Peyer's patch (tissue), 4 donors: Measurements from ENCODE around the gene ARHGAP19. TPM values are rescaled to one million over a fixed set of nuclear protein-coding genes. Genes with fewer than 3 reads are reported as not detected.

ENCODE experiments used
- DNase-seq, 3 donors: peaks; one replicate each; pipeline ENCODE4 v3.0.0-alpha.2; 2017 to 2019
- H3K27ac ChIP-seq, 4 donors: fragments of 200-600 bp; sonication (generic); one replicate each; pipeline ENCODE4 v1.5.1; 2016 to 2019
- H3K27me3 ChIP-seq, 2 donors: fragments of 200-600 bp; sonication (generic); one replicate each; pipeline ENCODE4 v1.5.1; 2019
- H3K36me3 ChIP-seq, 3 donors: fragments of 200-600 bp; sonication (generic); one replicate each; pipeline ENCODE4 v1.5.1; 2016 to 2019
- H3K4me1 ChIP-seq, 4 donors: fragments of 200-600 bp; sonication (generic); one replicate each; pipeline ENCODE4 v1.5.1; 2016 to 2019
- H3K4me3 ChIP-seq, 4 donors: fragments of 200-600 bp; sonication (generic); 1 replicate in 3 of 4; 2 replicates in 1 of 4; pipeline ENCODE4 v1.5.1; 2016 to 2019; ENCODE audit warnings: mild to moderate bottlenecking in 1 of 4
- H3K9me3 ChIP-seq, 4 donors: fragments of 200-600 bp; sonication (generic); one replicate each; pipeline ENCODE4 v1.5.1; 2016 to 2019; ENCODE audit warnings: mild to moderate bottlenecking in 1 of 4
- POLR2A ChIP-seq, 2 donors: fragments of 450-650 bp; IDR thresholded peaks; one replicate each; pipeline ENCODE4 v1.5.1; 2017; ENCODE audit warnings: antibody characterized with exemption in 2 of 2, mild to moderate bottlenecking in 2 of 2, moderate library complexity in 2 of 2
- total RNA-seq, 4 donors: library from RNA; depleted of rRNA; stranded (reverse); fragments of >200 nt; gene quantifications; one replicate each; pipeline ENCODE4 v1.1.0, GENCODE V29; 2016
- TF ChIP-seq, protein P1 (sequence below), 6 experiments: fragments of 450-650 bp in 4 of 6; fragments of 200-600 bp in 2 of 6; sonication (generic) in 1 of 6; IDR thresholded peaks; one replicate each; pipeline ENCODE4 v1.5.1; 2017 to 2019; ENCODE audit warnings: antibody characterized with exemption in 6 of 6, mild to moderate bottlenecking in 3 of 6, moderate library complexity in 1 of 6

ARHGAP19 gene
- total RNA-seq, 4 donors from 2014 or later: 4.9 to 28.9 (median 7.3) TPM

DNA sequence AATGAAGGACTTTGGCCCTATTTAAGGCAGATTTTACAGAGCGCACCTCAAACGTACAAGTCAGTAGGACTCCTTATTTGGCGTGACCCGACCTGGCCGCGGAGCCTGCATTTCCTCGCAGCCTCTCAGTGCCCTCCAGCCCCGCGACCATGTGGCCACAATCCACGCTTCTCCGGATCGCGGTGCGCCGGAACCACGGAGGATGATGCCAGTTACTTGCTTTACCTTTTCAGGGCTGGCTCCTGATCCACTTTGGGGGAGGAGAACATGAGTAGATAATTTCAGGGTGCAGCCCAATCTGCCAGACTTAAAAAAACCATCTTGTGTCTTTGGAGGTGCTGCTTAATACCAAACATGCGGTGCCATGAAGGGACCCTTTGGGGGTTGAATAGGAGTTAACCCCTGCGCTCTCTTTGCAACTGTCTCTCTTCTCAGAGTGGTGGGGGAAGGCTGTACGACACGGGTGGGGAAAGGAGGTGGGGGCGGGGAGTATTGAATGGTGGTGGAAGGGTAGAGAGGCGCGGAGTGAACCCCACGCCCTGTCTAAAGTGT is 28.1 kb upstream of the ARHGAP19 start:
- no peak for TF ChIP-seq POLR2A (IDR thresholded peaks at IDR 0.05)
- TF ChIP-seq, protein P1, sequence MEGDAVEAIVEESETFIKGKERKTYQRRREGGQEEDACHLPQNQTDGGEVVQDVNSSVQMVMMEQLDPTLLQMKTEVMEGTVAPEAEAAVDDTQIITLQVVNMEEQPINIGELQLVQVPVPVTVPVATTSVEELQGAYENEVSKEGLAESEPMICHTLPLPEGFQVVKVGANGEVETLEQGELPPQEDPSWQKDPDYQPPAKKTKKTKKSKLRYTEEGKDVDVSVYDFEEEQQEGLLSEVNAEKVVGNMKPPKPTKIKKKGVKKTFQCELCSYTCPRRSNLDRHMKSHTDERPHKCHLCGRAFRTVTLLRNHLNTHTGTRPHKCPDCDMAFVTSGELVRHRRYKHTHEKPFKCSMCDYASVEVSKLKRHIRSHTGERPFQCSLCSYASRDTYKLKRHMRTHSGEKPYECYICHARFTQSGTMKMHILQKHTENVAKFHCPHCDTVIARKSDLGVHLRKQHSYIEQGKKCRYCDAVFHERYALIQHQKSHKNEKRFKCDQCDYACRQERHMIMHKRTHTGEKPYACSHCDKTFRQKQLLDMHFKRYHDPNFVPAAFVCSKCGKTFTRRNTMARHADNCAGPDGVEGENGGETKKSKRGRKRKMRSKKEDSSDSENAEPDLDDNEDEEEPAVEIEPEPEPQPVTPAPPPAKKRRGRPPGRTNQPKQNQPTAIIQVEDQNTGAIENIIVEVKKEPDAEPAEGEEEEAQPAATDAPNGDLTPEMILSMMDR (IDR thresholded peaks at IDR 0.05): no peak
- Histone ChIP-seq H3K4me3 (peak overlapping the region; percentile 77 to 88 (median 83)), H3K9me3 (no peaks in the 10 kb centered on the region), H3K4me1 (peaks cover 0 to 28% (median 12%) of the 10 kb centered on the region in 4 donors), H3K36me3 (no peaks in the 10 kb centered on the region), H3K27me3 (no peaks in the 10 kb centered on the region), H3K27ac (peak overlapping the region; percentile 96 to 98 (median 97))
- peak; percentile 39 to 59 (median 56) for DNase-seq

DNA sequence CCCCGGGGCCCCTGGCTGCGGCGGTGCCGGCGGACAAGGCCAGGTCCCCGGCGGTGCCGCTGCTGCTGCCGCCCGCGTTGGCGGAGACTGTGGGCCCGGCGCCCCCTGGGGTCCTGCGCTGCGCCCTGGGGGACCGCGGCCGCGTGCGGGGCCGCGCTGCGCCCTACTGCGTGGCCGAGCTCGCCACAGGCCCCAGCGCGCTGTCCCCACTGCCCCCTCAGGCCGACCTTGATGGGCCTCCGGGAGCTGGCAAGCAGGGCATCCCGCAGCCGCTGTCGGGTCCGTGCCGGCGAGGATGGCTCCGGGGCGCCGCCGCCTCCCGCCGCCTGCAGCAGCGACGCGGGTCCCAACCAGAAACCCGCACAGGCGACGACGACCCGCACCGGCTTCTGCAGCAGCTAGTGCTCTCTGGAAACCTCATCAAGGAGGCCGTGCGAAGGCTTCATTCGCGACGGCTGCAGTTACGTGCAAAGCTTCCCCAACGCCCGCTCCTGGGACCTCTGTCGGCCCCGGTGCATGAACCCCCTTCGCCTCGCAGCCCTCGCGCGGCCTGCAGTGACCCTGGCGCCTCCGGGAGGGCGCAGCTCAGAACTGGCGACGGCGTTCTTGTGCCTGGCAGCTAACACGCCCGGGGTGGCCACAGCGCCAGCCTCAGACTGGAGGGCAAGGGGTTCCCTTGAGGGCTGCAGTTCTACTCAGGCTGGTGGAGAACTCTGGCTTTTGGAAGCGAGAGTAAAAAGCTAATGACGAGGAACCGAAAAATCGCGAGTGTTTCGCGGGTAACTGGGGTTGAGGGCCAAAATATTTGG is 27.4 kb upstream of the ARHGAP19 start:
- peak overlapping the region; percentile 96 to 98 (median 97) for H3K27ac ChIP-seq
- H3K4me1 ChIP-seq: peaks cover 0 to 28% (median 12%) of the 10 kb centered on the region in 4 donors
- no peaks in the 10 kb centered on the region for H3K27me3 ChIP-seq
- H3K36me3 ChIP-seq: no peaks in the 10 kb centered on the region
- H3K4me3 ChIP-seq: peak overlapping the region; percentile 77 to 88 (median 83)
- TF ChIP-seq POLR2A (IDR thresholded peaks at IDR 0.05): peak in 1 of 2 donors; percentile 18
- TF ChIP-seq, protein P1 (IDR thresholded peaks at IDR 0.05): peak in 1 of 6 experiments; percentile 19
- peak; percentile 77 to 88 (median 78) for DNase-seq
- H3K9me3 ChIP-seq: no peaks in the 10 kb centered on the region

DNA sequence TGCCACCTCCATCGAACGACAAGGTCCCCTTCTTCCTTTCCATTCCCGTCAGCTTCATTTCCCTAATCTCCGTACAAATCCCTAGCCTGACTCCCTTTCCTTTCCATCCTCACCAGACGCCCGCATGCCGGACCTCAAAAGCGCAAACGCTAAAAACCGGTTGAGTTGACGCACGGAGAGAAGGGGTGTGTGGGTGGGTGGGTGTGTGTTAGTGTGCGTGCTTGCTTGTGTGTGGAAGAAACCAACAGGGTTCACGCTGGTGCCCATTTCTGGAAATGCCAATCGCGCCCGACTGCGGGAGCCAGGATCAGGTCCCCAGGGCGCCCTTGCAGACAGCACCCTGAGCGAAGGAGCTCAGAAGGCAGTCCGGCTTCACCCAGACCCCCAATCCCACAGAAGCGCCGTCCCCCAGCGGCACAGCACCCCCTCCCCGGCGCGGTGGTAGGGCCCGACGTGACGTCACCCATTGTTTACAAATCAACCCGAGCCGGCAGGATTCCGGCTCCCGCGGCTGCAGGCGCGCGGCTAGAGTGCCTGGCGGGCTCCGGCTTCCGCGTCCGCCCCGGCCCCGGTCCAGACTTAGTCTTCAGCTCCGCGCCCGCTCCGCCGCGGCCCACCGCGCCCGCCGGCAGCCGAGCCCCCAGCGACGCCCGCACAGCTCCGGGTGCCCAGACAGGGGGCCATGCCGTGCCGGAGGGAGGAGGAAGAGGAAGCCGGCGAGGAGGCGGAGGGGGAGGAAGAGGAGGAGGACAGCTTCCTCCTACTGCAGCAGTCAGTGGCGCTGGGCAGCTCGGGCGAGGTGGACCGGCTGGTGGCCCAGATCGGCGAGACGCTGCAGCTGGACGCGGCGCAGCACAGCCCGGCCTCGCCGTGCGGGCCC is 26.6 kb upstream of the ARHGAP19 start, which contains the start of gene FRAT1:
FRAT1 (plus strand) TSS at position 500 of the 880 bp plus-strand sequence; CDS start at position 683, 183 bp downstream.
- Histone ChIP-seq H3K36me3 (no peaks in the 10 kb centered on the region), H3K27ac (peak within 1 kb of the TSS; percentile 96 to 98 (median 97)), H3K4me1 (peaks cover 0 to 28% (median 12%) of the 10 kb centered on the region in 4 donors), H3K4me3 (peak within 1 kb of the TSS; percentile 77 to 88 (median 83)), H3K27me3 (no peaks in the 10 kb centered on the region), H3K9me3 (no peaks in the 10 kb centered on the region)
- peak; percentile 86 to 93 for TF ChIP-seq POLR2A (IDR thresholded peaks at IDR 0.05)
- TF ChIP-seq, protein P1 (IDR thresholded peaks at IDR 0.05): peak in 1 of 6 experiments; percentile 4
- DNase-seq: peak; percentile 94 to 96 (median 94)

DNA sequence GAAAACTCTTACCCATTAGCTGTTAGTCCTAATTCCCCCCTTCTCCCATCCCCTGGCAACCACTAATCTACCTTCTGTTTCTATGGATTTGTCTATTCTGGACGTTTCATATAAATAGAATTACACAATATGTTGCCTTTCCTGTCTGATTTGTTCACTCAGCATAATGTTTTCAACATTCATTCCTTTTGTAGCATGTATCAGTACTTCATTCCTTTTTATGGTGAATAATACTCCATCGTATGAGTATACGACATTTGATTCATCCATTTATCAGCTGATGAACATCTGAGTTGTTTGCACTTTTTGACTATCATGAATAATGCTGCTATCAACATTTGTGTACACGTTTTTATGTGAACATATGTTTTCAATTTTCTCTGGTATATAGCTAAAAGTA is 22.2 kb upstream of the ARHGAP19 start:
- Histone ChIP-seq H3K27ac (no peak overlapping the region), H3K36me3 (no peaks in the 10 kb centered on the region), H3K4me1 (no peaks in the 10 kb centered on the region), H3K4me3 (no peak overlapping the region), H3K27me3 (no peaks in the 10 kb centered on the region), H3K9me3 (no peaks in the 10 kb centered on the region)
- TF ChIP-seq POLR2A (IDR thresholded peaks at IDR 0.05): no peak
- TF ChIP-seq, protein P1 (IDR thresholded peaks at IDR 0.05): no peak
- no peak for DNase-seq

DNA sequence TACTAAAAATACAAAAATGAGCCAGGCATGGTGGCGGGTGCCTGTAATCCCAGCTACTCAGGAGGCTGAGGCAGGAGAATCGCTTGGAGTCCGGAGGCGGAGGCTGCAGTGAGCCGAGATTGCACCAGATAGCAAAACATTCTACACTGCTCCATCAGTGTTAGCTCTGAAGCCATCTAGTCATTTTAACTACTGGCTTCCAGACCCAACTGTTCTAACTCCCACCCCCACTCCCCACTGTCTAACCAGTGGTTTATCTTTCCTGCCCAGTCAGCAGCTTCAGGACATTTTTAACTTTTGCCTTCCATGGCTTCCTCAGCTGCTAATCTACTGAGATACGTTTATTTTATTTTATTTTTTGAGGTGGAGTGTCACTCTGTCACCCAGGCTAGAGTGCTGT is 20.5 kb upstream of the ARHGAP19 start:
- H3K36me3 ChIP-seq: no peaks in the 10 kb centered on the region
- no peaks in the 10 kb centered on the region for H3K27me3 ChIP-seq
- no peaks in the 10 kb centered on the region for H3K9me3 ChIP-seq
- no peak for DNase-seq
- H3K27ac ChIP-seq: no peak overlapping the region
- no peak for TF ChIP-seq POLR2A (IDR thresholded peaks at IDR 0.05)
- TF ChIP-seq, protein P1 (IDR thresholded peaks at IDR 0.05): no peak
- H3K4me1 ChIP-seq: no peaks in the 10 kb centered on the region
- no peak overlapping the region for H3K4me3 ChIP-seq
